Stimulated activated CD4-positive, alpha-beta T cell treated with anti-CD3 and anti-CD28 coated beads, Interleukin-1b, Interleukin-23, amount 100 ng/mL, for 1 hour (primary cell): ENCODE results near the gene ABCA1.
"Not testable (repeated sequence)": the region's sequence is repeated elsewhere in the genome, so short reads cannot be mapped to it uniquely, and the experiment has no call there.

Source experiments
- DNase-seq, 2 donors: peaks; one replicate each; pipeline ENCODE4 v3.0.0-alpha.2; 2020; ENCODE audit warnings: low read depth in 2 of 2

The ABCA1 gene

GRCh38 chr9:104905153-104905901 lies 22.6 kb downstream of the ABCA1 start:
- no peak for DNase-seq

DNA sequence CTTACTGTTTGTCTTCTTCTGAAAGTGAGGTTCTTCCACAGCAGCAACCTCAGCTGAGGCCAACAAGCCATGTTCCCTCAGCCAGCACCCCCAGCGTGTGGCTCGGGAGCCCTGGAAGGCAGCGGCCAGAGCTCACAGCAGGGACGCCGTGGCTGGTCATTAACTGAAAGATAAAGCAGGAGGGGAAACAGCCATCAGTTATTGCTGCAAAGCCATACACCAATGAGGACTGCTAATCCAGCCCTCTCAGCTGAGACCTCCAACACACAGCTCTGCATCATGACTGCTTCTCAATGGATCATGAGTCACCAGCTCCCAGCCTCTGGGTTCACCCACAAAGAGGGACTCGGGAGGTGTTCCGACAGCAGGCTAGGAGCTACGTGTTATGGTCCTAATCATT lies 24.3 kb downstream of the ABCA1 start:
- DNase-seq = no peak

DNA sequence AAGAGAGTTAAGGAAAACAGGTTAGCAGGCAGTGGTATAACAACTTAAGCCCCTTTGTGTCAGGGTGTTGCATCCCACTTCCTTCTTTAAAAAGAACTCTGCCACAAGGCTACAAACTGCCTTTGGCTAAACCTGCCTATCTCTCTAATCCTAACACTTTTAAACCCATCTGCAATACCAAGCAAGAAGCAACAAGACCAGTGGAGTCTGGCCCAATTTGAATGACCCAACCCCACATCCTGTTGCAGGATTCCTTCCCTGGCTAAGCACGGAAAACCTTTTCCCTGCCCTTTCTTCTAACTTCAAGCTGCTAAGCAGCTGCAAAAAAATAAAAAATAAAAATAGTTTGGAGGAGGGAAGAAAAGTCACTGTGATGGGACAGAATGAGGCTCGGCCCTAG lies 27.1 kb downstream of the ABCA1 start:
- no peak for DNase-seq

DNA sequence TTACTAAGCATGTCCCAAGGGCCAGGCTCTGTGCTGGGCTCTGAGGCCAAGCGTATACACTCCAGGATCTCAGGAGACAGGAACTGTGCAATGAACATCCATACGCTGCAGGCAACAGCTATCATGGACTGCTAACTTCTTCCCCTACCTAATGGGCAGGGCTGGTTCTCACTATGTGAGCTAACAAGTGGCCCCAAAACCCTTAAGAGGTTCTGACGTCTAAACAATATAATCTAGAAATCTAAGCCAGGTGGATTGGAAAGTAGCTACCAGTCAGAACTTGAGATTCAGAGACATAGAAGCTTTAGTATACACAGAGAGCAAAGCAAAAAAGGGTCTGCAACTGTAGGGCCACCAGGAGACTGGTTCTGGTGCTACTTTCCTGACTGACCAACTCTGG lies 27.6 kb downstream of the ABCA1 start:
- no peak for DNase-seq

DNA sequence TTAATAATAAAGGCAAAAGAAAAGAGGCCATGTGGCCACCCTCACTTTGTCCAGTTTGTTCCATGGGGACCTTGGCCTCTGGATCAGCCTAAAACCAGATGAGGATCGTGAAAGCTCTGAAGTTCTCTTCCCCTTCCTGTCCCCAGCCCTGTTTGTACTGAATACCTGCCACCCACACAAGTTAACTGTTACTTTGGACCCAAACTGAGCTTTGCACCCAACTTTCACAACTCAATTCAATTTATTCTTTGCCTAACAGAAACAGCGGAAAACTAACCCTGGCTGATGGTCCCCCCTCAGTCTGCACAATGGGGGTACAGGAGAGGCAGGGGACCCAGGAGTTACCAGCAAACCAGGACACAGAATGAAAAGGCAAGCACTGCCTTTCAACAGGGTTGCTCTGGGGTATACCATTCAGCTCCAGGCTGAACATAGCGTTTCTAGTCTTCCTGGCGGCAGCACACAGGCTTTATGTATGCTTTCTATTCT lies 28.2 kb downstream of the ABCA1 start:
- DNase-seq = no peak

GRCh38 chr9:104898376-104898775 lies 29.6 kb downstream of the ABCA1 start:
- not testable (repeated sequence) for DNase-seq

- DNase-seq = no peak
Observed at GRCh38 chr9:104896131-104896530, 31.8 kb downstream of the ABCA1 start.

- DNase-seq = no peak
Observed at GRCh38 chr9:104895572-104895971, 32.4 kb downstream of the ABCA1 start.

GRCh38 chr9:104892701-104893100 lies 35.3 kb downstream of the ABCA1 start:
- no peak for DNase-seq

DNA sequence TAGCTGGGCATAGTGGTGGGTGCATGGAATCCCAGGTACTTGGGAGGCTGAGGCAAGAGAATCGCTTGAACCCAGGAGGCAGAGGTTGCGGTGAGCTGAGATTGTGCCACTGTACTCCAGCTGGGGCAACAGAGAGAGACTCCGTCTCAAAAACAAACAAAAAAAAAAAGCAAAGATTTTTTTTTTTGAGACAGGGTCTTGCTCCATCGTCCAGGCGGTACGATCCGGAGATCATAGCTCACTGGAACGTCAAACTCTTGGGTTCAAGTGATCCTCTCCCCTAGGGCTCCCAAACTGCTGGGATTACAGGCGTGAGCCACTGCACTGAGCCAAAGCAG lies 37.6 kb downstream of the ABCA1 start:
- no peak for DNase-seq

- DNase-seq = no peak
Observed at GRCh38 chr9:104885818-104886709, 41.9 kb downstream of the ABCA1 start.

DNA sequence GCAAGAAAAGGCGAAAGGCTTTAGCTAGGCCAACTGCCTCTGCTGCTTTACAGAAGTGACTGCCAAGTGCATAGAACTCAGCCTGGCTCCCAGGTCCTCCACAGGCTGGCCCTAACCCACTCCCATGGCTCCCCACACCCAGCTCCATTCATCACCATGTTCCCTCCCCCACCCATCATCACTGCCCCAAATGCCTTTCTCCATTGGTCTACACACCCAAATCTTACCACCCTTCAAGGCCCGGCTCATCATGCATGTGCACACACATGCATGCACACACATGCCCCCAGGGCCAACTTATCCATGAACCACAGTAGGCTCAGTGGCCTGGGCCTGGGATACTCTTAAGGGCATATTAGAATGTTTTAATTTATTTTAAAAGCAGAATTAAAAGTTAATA lies 44.8 kb downstream of the ABCA1 start:
- DNase-seq = no peak

GRCh38 chr9:104882566-104882965 lies 45.4 kb downstream of the ABCA1 start:
- no peak for DNase-seq

DNA sequence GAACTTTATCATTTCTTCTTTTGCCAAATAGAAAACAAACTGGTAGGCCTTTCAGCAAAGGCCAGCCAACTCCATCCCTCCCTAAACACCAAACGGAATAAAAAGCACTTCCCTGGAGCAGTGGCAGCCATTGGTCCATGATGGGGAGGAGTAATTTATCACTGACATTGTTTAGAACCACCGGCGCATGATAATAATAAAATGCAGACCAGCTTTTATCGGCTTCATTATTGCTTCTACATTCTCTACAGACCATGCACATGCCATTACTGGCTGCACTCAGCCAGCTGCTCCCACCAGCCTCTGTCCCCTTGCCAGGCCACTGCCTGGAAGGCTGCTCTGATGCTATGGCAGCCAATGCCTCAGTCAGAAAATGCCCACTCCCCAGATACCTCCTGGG lies 45.9 kb downstream of the ABCA1 start:
- DNase-seq = no peak

GRCh38 chr9:104879555-104880309 lies 48.2 kb downstream of the ABCA1 start:
- no peak for DNase-seq

DNA sequence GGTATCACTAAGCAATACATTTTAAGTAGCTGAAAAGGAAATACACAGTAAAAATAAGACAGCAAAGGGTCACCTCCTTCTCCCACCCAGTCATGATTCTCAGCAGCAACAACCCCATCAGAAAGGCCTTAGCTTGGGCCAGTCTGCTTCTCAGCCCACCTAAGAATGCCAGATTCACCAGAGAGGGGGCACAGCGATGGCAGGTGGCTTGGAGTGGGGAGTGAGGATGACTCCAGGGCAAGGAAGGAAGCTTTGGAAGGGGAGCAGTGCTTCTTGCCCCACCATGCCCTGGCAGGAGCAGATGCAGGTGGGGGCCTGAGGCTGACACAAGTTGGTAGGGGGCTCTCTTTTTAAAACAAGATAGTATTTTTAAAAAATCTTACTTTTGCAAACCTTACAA lies 51.4 kb downstream of the ABCA1 start:
- DNase-seq = no peak

- no peak for DNase-seq
Observed at GRCh38 chr9:104875897-104876296, 52.1 kb downstream of the ABCA1 start.

- no peak for DNase-seq
Observed at GRCh38 chr9:104875320-104875719, 52.6 kb downstream of the ABCA1 start.

GRCh38 chr9:104873489-104873850 lies 54.5 kb downstream of the ABCA1 start:
- no peak for DNase-seq

DNA sequence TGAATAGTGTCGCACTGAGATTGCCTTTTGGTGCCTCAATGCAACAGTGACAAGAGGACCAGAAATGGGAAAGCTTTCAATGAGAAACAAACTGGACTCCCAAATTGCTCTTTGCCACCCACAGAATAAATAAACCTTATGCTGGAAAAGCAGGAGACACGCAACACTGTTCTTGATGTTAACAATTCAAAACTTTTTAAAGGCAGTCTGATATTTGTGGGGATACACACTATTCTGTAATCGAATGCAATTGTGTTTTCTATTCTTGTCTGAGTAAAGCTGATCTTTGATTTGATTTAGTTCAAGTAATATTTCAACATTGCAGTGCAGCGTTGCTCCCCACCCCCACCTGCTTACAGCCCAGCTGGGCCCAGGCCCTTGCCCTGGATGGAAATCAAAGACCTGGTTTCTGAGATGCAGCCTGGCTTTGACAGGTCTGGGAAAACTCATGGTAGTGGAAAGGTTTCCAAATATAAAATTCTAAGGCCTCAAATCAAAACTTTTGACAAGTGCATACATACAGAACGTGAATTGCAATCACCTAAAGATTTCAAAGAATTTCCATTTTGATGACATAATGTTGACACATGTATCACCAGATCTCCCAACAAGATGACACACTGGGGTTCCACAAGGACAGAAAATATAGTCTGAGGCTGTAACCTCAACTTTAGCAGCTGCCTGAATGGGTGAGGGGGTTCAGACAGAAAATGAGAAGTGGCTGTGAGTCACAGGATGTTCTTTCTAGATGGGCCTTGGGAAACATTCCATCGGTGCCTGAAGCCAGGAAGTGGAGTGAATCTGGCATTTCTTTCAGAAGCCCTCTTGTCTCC lies 55.1 kb downstream of the ABCA1 start:
- DNase-seq = no peak

DNA sequence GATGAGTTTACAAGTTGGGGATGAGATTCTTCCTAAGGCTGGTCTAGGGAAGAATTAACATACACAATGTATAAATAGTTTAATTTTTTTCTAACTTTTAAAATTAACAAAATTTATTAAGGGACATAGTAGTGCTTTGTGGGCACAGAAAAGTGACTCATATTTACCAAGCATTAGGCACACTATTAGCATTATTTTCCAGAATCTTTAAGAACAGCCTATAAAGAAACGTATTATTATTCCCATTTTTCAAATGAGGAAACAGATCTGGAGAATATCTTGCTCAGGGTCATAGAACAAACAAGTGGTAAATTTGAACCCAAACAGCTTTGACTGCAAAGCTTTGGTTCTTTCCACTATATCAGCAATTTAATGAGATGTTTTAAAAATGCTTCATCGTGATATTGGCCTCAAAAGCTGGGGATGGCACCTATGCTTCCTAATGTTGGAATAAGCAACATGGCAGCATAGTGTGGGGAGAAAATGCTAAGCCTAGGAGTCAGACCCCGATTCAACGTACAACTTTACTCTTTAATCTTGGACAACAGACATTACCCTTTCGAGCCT lies 55.9 kb downstream of the ABCA1 start:
- DNase-seq = no peak
